GM12874 (cell line): ENCODE results near the gene SVIL.

Experiments
- CTCF ChIP-seq: IDR thresholded peaks from 2 replicates; pipeline ENCODE4 v1.5.1; 2011; ENCODE audit warnings: low read depth, mild to moderate bottlenecking, control low read depth, low read length, moderate library complexity; ENCODE audit not compliant: insufficient read depth

The SVIL gene

GRCh38 chr10:29585488-29585976, 49.2 kb downstream of the SVIL start:
- TF ChIP-seq CTCF, result no peak

GRCh38 chr10:29584436-29584835, 50.3 kb downstream of the SVIL start:
- no peak for TF ChIP-seq CTCF

- no peak for TF ChIP-seq CTCF
Measured at GRCh38 chr10:29583674-29584073, 51.1 kb downstream of the SVIL start.

GRCh38 chr10:29579455-29579970, 55.3 kb downstream of the SVIL start:
- TF ChIP-seq CTCF, result no peak

GRCh38 chr10:29578457-29578856, 56.3 kb downstream of the SVIL start:
- TF ChIP-seq CTCF, result no peak

GRCh38 chr10:29576681-29577080, 58.1 kb downstream of the SVIL start:
- TF ChIP-seq CTCF, result no peak

- TF ChIP-seq CTCF, result no peak
Measured at GRCh38 chr10:29575098-29575455, 59.7 kb downstream of the SVIL start.
